PC-9 (cell line): Measurements from ENCODE around the gene SIPA1L2. TPM values are rescaled to one million over a fixed set of nuclear protein-coding genes. Genes with fewer than 3 reads are reported as not detected.

ENCODE experiments used
- BruUV-seq: library from RNA; stranded (reverse); fragments of 400-500 nt; replicated peaks from 2 replicates; lab custom pipeline; 2021; lab: Mats Ljungman, UMichigan
- CTCF ChIA-PET: fragments of 300-600 bp; sonication (Branson Sonifier 250); formaldehyde crosslinking; loops from one replicate; lab custom pipeline; 2022; ENCODE audit warnings: antibody characterized with exemption; lab: Charles Lee
- POLR2A ChIA-PET: fragments of 300-600 bp; sonication (Branson Sonifier 250); formaldehyde crosslinking; loops from one replicate; lab custom pipeline; 2022; ENCODE audit warnings: antibody characterized with exemption; ENCODE audit not compliant: unreplicated experiment; lab: Charles Lee
- DNase-seq, 2 experiments: peaks; one replicate each; pipeline versions ENCODE4 v3.0.0 to v3.0.0-alpha.2; 2015 to 2022; ENCODE audit warnings: mixed read lengths in 1 of 2
- H2AFZ ChIP-seq: fragments of 200-600 bp; sonication (generic); 2 replicates; pipeline ENCODE4 v1.8.1; 2017; ENCODE audit warnings: antibody characterized with exemption
- H3F3A ChIP-seq: fragments of 200-600 bp; sonication (generic); 2 replicates; pipeline ENCODE4 v1.8.1; 2017; ENCODE audit warnings: antibody characterized with exemption, mild to moderate bottlenecking, low read depth; ENCODE audit not compliant: insufficient read depth
- H3K27ac ChIP-seq: fragments of 200-600 bp; sonication (generic); 2 replicates; pipeline ENCODE4 v1.6.1; 2016; ENCODE audit warnings: mixed run types
- H3K27me3 ChIP-seq: fragments of 200-600 bp; sonication (generic); 2 replicates; pipeline ENCODE4 v1.6.1; 2016; ENCODE audit warnings: low read depth, mixed run types; ENCODE audit not compliant: insufficient read depth
- H3K36me3 ChIP-seq: fragments of 200-600 bp; sonication (generic); 2 replicates; pipeline ENCODE4 v1.6.1; 2016; ENCODE audit warnings: low read depth, mixed run types
- H3K4me1 ChIP-seq: fragments of 200-600 bp; sonication (generic); replicated peaks from 2 replicates; pipeline ENCODE4 v1.6.1; 2016; ENCODE audit warnings: mixed run types; ENCODE audit not compliant: insufficient read depth
- H3K4me2 ChIP-seq: fragments of 200-600 bp; sonication (generic); 2 replicates; pipeline ENCODE4 v1.6.1; 2017; ENCODE audit warnings: mixed run types
- H3K4me3 ChIP-seq: fragments of 200-600 bp; sonication (generic); 2 replicates; pipeline ENCODE4 v1.6.1; 2016; ENCODE audit warnings: mixed run types
- H3K79me2 ChIP-seq: fragments of 200-600 bp; sonication (generic); 2 replicates; pipeline ENCODE4 v1.6.1; 2017; ENCODE audit warnings: low read depth, mixed run types
- H3K9me2 ChIP-seq: fragments of 200-600 bp; sonication (generic); 2 replicates; pipeline ENCODE4 v1.8.1; 2017; ENCODE audit warnings: mild to moderate bottlenecking; ENCODE audit not compliant: insufficient read depth
- H3K9me3 ChIP-seq: fragments of 200-600 bp; sonication (generic); 2 replicates; pipeline ENCODE4 v1.8.1; 2016; ENCODE audit warnings: low read depth; ENCODE audit not compliant: insufficient read depth
- H4K20me1 ChIP-seq: fragments of 200-600 bp; sonication (generic); 2 replicates; pipeline ENCODE4 v1.8.1; 2017; ENCODE audit not compliant: insufficient read depth
- CTCF ChIP-seq: fragments of 200-600 bp; sonication (generic); conservative IDR thresholded peaks from 2 replicates; pipeline ENCODE4 v1.6.1; 2017; ENCODE audit warnings: mixed run types, antibody characterized with exemption, mild to moderate bottlenecking, moderate library complexity
- EZH2 ChIP-seq: fragments of 200-600 bp; sonication (generic); IDR thresholded peaks from 2 replicates; pipeline ENCODE4 v1.8.0; 2017; ENCODE audit warnings: antibody characterized with exemption, low read depth
- intact Hi-C: fragments of 100-400 bp; cut with micrococcal nuclease; formaldehyde crosslinking; loops from one replicate; pipeline ENCODE4 v1.10.0; 2022; ENCODE audit not compliant: unreplicated experiment
- total RNA-seq: library from RNA; stranded (reverse); gene quantifications from 2 replicates; pipeline ENCODE4 v1.2.3, GENCODE V29; 2021

SIPA1L2 gene
- total RNA-seq, 1 experiment from 2014 or later, result not detected

GRCh38 chr1:232593717-232594502 lies 36.0 kb downstream of the SIPA1L2 start:
- BruUV-seq, result no TSS peak
- no peak for DNase-seq
- intact Hi-C loops, result no loop called here
- Histone ChIP-seq H3K4me1 (peaks cover 1% of the 10 kb centered on the region; the same call in 1 of the 2 replicates), H3K4me2 (no peak overlapping the region), H3K79me2 (no peaks in the 10 kb centered on the region), H2AFZ (no peak overlapping the region), H3K9me3 (0 out of 2 replicates have a peak, but pooled peaks cover under 1% of the 10 kb centered on the region), H3K27ac (no peak overlapping the region), H3K4me3 (no peak overlapping the region), H3K9me2 (no peaks in the 10 kb centered on the region), H3K36me3 (no peaks in the 10 kb centered on the region), H4K20me1 (no peaks in the 10 kb centered on the region), H3F3A (no peaks in the 10 kb centered on the region), H3K27me3 (no peaks in the 10 kb centered on the region)
- TF ChIP-seq EZH2 (no peak), CTCF (no peak)
- POLR2A ChIA-PET, result no interaction called here
- CTCF ChIA-PET, result no interaction called here

GRCh38 chr1:232591344-232591743 lies 38.6 kb downstream of the SIPA1L2 start:
- no peak for DNase-seq
- intact Hi-C loops, result no loop called here
- Histone ChIP-seq H3K27me3 (no peaks in the 10 kb centered on the region), H3K4me2 (no peak overlapping the region), H4K20me1 (no peaks in the 10 kb centered on the region), H3K36me3 (no peaks in the 10 kb centered on the region), H2AFZ (no peak overlapping the region), H3K79me2 (no peaks in the 10 kb centered on the region), H3F3A (no peaks in the 10 kb centered on the region), H3K9me3 (peaks cover 2% of the 10 kb centered on the region; the same call in 1 of the 2 replicates), H3K27ac (no peak overlapping the region), H3K4me1 (no peaks in the 10 kb centered on the region), H3K4me3 (no peak overlapping the region), H3K9me2 (no peaks in the 10 kb centered on the region)
- POLR2A ChIA-PET, result no interaction called here
- TF ChIP-seq EZH2 (no peak), CTCF (no peak)
- CTCF ChIA-PET, result no interaction called here
- no TSS peak for BruUV-seq

DNA sequence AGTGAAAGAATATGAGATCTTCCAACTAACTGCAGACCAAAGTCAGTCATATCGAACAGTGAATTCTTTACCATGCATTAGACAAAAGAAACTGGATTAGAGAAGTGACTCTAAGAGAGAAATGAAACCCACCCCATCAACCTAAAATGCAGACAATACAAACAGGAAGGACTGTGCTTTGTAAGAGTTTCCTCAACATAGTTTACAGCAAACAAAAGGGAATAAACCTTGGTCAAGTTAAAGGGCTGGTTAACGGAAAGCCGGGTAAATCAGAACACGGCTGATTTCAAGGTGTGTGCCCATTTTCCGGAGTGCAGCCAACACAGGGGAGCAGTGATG lies 39.2 kb downstream of the SIPA1L2 start:
- Histone ChIP-seq H3K4me1 (no peaks in the 10 kb centered on the region), H2AFZ (no peak overlapping the region), H3K4me3 (no peak overlapping the region), H3K9me2 (no peaks in the 10 kb centered on the region), H3F3A (no peaks in the 10 kb centered on the region), H4K20me1 (no peaks in the 10 kb centered on the region), H3K4me2 (no peak overlapping the region), H3K36me3 (no peaks in the 10 kb centered on the region), H3K9me3 (peaks cover 2% of the 10 kb centered on the region; the same call in 1 of the 2 replicates), H3K79me2 (no peaks in the 10 kb centered on the region), H3K27ac (no peak overlapping the region), H3K27me3 (no peaks in the 10 kb centered on the region)
- intact Hi-C loops, result no loop called here
- DNase-seq, result no peak
- TF ChIP-seq CTCF (no peak), EZH2 (no peak)
- POLR2A ChIA-PET, result no interaction called here
- BruUV-seq, result no TSS peak
- CTCF ChIA-PET, result no interaction called here
